HG03175 (cell line): Measurements from ENCODE around the gene ANXA2R.
"Not testable (repeated sequence)": the region's sequence is repeated elsewhere in the genome, so short reads cannot be mapped to it uniquely, and the experiment has no call there.

Source experiments
- ATAC-seq: cut with Tn5 transposase; IDR thresholded peaks from one replicate; pipeline ENCODE4 v1.9.1; 2021; ENCODE audit warnings: mild to moderate bottlenecking, moderate library complexity; ENCODE audit not compliant: unreplicated experiment

ANXA2R gene

DNA sequence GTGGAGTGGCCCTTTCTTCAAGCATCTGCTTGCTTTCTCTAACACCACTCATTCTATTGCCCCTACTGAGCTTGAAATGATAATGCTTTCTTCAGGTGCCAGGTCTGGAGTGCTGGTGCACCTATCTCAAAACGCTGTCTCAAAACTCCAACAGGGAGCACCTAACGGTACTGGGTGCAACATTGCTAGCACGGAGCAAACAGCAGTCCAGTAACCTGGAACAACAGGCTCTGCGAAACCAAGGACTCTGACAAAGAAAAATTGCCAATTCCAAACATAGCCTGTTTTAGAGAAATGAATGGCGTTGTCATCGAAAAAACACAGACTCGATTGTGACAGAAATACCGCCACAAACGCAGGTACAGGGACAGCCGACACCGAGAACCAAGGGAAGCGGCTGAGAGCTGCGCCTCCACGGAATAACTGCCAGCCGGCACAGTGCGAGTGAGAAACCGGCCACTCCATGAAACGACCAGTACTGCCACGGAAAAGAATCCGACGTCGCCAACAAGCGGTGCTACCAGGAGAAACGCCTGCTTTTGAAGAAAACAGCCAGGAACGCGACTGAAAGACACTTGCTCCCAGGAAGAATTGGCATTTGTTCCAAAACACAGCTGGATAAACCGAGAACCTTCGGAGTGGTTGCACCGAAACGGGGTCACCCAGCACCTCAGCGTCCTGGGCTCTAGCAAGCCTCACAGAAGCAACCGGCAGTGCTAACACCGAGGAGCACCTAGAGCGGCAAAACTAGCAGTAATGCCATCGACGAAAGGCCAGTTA is 3.1 kb downstream of the ANXA2R start:
- ATAC-seq: no peak

DNA sequence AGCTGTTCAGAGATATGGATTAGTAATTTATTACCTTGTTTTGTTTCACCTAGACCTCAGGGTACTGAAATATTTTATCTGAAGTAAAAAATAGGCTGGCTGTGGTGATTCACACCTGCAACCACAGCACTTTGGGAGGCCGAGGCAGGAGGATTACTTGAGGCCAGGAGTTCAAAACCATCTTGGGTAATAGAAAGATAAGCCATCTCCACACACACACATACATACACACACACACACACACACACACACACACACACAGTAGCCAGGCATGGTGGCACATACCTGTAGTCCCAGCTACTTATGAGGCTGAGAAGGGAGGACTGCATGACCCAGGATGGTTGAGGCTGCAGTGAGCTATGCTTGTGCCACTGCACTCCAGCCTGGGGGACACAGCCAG is 3.7 kb downstream of the ANXA2R start:
- ATAC-seq: no peak

DNA sequence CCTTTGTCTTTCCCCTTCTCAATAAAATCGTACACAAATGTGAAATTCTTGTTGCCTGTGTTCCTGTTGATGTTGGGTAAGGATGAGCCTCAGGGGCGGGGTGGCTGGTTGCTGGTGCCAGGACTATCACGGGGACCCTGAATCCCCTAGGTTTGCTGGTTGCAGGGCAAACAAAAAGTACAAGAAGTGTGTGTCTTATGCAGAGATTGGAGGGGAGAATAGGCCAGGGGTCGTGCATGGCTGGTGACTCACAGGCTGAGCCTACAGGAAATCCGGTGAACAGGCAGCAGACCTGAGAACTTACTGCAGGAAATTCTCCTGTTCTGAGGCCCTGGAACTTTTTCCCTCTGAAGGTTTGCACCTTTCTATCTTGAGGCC is 5.5 kb downstream of the ANXA2R start:
- ATAC-seq: no peak

DNA sequence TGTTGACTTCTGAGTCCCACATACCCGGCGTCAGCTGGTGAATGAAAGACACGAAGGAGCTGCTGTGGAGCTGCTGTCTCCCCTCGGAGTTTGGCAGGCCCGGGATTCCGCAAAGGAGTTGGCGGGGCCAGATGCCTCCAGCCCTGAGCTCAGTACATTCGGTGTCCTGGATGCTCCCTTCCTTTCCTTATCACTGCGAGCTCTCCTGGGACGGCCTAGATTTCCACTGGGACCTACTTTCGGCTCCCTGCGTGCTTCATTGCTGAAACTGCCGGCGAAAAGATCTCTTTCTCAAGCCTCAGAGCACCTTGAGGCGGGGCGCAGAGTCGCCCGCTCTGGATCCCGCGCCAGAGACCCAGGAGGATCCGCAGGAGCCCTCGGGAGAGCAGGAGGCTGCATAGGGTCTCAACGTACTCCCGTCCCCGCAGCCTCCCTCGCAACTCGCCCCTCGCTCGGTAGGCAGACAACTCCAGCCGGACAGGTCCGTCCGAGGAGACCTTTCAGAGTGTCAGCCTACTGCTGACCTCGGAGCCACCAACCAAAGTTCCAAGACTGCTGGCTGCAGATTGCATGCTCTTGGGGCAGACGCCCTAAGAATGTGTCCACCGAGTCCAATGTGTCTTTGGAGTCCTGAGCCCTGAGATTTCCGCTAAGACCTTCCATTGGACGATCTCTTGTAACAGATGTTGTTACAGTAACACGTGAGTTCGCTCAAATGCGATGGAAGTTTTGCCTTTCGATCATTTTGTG is 6.1 kb downstream of the ANXA2R start:
- no peak for ATAC-seq

DNA sequence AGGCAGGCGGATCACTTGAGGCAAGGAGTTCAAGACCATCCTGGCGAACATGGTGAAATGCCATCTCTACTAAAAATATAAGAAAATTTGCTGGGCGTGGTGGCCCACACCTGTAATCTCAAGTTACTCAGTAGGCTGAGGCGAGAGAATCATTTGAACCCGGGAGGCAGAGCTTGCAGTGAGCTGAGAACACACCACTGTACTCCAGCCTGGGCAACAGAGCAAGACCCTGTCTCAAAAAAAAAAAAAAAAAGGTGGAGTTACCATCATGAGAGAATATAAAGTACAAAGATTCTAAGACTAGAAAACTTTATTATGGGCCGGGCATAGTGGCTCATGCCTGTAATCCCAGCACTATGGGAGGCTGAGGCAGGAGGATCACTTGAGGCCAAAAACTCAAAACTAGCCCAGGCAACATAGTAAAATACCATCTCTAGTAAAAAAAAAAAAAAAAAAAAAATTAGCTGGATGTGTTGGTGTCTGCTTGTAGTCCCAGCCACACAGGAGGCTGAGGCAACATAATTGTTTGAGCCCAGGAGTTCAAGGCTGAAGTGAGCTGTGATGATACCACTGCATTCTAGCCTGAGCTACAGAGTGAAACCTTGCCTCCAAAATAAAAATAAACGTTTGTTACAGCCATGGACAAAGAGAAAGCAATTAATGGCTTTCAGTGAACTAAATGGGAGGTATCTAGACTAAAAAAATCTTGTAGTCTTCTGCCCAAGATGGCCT is 12.9 kb downstream of the ANXA2R start:
- no peak for ATAC-seq

DNA sequence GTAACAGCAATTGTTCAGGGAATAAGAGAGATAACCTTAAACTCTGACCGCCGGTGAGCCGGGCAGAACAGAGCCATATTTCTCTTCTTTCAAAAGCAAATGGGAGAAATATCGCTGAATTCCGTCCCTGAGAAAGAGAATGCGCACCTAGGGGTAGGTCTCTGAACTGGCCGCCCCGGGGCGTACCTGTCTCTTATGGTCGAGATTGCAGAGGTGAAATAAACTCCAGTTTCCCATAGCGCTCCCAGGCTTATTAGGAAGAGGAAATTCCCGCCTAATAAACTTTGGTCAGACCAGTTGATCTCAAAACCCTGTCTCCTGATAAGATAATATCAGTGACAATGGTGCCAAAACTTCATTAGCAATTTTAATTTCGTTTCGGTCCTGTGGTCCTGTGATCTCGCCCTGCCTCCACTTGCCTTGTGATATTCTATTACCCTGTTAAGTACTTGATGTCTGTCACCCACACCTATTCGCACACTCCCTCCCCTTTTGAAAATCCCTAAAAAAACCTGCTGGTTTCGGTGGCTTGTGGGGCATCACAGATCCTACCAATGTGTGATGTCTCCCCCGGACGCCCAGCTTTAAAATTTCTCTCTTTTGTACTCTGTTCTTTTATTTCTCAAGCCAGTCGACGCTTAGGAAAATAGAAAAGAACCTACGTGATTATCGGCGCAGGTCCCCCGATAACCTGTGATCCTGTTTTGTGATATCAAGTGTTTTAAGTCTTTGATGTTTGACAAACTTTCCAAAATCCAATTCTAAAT is 14.8 kb downstream of the ANXA2R start:
- ATAC-seq: not testable (repeated sequence)

DNA sequence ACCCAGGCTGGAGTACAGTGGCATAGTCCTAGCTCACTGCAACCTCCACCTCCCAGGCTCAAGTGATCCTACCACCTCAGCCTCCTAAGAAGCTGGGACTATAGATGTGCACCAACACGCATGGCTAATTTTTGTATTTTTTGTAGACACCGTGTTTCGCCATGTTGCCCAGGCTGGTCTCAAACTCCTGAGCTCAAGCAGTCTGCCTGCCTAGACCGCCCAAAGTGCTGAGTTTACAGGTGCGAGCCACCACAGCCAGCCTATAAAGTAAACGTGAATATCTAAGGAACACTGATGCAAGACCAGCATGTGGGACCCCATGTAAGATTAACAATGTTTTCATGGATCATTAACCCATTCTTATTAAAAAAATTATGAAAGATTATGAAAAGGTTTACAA is 15.9 kb downstream of the ANXA2R start:
- ATAC-seq: no peak

DNA sequence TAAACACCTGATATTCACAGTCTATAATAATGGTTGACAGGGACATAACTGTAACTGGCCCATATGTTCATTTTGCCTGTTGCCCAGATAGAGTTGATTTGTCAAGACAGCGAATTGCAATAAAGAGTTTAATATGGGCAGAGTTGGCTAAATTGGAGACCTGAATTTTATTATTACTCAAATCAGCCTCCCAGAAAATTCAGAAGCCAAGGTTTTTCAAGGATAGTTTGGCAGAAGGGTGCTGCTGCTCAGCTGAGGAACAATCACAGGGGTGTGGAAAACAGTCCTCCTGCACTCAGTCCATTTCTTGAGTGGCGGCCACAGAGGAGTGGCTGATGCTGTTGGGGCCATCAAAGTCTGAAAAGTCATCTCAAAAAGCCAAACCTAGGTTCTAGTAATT is 19.0 kb downstream of the ANXA2R start:
- no peak for ATAC-seq

DNA sequence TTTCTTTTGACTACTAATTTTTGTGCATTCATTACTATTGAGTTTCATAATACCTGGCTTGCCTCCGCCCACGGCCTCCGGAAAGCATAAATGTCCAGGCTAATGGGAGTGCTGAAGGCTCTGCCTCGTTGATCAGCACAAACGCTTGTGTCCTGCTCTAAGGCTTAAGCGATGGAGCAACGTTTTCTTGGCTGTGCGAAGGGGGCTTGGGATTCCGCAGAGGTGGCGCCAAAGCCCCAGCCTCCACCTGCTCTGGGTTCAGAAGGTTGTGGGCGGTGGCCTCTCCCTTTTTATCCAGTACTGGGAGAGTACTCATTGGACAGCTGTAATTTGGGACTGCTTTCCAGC is 19.7 kb downstream of the ANXA2R start:
- ATAC-seq: peak; percentile 10

DNA sequence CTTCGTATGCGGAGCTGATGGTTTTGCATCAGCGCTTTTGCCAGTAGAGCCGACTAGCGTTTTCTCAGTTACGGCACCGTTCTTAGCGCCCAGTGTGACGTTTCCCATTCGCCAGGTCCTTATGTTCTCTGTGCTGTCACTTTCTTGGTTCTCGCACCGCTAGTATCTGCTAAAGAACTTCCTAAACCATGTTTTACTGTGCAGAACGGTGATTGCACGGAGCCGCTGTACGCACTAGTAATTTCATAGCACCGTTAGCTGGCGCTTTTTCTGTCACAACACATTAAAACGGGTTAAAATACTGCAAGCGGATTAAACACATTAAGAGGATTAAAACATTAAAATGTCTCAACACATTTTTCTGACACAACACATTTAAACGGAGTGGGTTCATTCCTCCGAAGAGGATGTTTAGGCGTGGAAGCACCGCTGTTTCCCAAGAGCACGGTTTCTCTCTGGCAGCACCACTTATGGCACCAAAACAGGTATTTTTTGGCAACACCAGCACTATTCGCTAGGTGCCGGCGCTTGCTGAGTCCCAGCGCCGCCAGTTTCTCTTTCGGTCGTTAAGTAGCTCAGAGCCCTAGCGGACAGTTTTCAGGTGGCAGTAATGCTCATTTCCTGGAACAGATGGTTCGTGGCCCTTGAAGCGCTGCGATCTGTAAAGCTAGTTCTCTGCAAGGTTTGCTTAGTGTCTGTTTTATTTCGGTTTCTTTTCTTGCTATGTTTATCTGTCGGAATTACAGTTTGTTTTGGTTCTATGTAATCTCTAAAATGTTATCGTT is 20.3 kb downstream of the ANXA2R start:
- ATAC-seq: peak; percentile 75

DNA sequence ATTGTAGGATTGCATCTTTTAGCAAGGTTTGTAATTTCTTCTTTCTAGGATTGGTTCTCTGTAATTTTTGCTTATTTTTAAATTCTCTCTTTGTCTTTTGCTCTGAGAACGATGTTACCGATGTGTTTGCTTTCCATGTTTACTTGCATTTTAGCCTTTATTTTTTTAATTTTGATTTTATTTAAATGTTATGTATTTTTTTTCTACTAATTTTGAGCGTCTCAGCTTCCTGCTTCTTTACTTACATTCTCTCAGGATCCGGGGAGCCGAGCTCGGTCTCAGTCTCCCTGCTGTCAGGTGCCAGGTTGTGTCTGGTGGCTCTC is 20.9 kb downstream of the ANXA2R start:
- ATAC-seq: no peak

DNA sequence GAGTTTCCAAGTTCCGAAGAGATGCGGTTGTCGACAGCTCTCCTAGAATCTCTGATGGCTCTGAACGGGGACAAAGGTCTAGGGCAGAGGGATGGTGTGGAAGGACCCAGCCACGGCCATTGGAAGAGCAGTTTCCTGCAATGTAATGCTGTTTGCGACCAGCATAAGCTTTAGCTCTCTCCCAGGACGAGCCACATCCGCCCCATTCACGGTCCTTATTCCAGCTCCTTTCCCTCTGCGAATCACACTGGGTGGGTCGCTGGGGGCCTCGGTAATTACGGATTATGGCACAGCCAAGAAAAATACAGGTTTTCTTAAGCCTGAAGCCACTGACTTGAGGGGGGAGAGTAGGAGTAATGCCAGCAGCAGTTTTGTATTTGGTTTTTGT is 22.7 kb downstream of the ANXA2R start:
- ATAC-seq: peak; percentile 22

DNA sequence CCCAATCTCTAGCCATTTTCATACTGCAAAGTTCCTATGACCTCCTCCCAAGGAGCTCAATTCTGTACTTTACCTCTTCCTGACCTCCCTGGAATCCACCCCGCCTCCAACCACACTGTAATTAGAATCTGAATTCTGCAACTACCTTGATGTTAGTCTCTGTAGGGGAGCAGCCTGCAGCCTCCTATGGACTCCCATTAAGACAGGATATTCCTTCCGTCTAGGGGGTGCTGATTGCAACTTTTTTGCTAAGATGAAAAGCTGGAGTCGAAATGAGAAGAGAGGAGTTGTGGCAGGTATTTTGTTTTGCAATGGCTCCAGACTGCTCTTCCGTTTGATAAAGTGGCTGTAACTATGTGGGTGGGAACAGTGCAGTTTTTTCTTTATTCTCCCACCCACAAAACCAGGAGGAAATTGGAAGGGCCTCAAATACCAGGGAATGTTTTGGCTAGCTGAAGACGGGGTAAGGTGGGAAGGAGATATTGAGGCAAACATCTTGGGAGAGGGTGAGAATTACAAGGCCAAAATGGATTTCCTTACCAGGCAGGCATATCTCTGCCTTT is 23.8 kb downstream of the ANXA2R start:
- no peak for ATAC-seq

DNA sequence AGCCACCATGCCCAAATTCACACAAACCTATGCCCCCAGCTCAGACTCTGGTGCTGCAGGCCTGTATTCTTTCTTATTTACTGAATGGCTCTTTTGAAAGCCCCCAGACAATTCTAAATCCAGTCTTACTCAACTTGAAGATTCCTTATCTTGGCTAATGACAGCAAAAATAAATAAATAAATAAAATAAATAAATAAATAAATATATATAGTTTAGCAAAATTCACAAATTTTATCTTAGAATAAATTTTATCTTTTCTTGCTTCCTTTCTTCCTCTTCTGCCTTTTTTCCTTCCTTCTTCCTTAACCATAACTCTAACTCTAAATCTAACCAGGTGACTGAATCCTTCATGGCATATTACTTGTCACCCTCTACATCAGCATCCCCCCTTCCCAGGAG is 25.6 kb downstream of the ANXA2R start:
- ATAC-seq: no peak

DNA sequence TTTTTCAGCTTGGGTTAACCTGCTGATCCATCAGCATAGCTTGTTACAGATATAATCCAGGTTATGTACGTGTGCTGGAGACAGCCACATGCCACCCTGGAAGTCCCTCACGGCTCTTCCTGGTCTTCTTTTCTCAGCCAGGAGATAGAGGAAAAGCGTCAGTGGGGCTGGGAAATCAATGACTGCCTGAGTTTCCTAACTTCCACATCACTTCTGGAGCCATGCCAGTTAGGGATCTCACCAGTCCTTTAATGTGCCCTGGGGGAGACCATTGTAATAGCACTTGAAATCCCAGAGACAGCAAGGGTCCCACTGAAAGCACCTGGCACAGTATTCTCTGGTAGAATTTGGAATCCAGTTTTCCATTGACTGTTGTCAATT is 29.2 kb downstream of the ANXA2R start:
- no peak for ATAC-seq

DNA sequence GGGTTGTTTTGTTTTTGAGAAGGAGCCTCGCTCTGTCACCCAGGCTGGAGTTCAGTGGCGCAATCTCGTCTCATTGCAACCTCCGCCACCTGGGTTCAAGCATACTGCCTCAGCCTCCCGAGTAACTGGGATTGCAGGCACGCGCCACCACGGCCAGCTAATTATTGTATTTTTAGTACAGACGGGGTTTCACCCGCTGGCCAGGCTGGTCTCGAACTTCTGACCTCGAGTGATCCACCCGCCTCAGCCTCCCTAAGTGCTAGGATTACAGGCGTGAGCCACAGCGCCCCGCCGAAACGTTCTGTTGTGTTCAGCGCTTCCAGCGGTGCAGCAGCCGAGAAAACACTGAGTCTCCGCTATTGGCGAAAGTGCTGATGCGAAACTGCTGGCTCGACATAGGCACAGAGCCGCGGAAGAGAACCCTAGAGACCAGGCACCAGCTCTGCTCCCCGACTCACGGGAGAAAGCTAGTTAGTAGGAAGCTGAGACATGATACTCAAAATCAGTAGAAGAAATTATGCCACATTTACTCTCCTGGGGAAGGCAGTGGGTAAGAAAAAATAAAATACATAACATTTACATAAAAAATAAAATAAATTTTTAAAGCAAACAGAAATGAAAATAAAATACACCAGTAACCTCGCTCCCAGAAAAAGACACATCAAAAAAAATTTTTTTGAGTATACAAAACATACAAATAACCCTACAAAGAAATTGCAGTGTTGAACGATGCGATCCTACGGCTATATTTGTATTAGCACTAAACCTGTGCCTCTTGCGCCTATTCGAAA is 31.6 kb downstream of the ANXA2R start:
- ATAC-seq: peak; percentile 38

DNA sequence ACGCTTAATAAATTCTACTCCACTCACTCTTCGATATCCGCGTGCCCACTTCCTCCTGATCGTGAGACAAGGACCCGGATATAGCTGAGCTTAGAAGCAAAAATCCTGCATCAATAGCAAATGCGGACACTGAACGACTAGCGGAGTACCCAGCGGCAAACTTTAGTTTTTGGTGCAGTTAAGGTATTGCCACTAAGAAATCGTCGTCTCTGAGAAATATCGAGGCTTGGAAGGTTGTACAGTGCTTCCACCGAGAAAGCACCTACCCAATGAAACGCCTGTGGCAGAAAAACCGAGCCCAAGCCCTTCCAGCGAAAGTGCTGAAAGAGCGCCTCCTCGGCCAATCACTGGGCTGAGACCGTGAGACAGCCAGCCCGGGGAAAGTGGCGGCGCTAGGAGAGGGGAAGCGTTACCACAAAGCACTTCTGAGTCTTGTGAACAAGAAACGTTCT is 32.2 kb downstream of the ANXA2R start:
- peak; percentile 47 for ATAC-seq

DNA sequence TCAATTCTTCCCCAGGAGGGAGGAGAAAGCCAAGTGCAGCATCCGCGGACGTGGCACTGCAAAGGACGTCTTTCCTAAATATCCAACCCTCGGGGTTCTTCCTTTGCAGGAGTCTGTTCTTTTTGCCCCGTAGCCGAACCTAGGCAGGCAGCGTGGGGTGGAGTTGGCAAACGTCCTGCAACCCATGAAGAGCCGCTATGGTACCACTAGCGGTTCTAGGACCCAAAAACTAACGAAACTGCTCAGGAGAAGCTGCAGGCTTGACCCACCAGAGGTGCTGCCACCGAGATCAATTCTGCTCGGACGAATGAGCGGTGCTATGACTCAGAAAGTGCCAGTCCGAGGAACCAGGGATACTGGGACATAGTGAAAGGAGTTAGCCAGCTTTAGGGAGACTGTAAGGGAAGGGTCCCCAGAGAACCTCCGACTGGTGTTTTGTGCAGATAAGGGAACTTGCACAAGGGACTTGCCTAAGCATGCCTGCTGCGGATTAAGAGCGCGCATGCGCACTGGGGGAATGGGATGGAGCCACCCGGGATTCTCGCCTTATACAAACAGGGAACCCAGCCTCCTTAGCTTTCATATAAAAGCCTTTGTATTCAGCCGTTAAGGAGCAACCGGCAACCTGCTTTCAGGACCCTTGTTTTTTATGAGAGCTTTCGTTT is 32.7 kb downstream of the ANXA2R start:
- ATAC-seq: peak; percentile 18
